Lower lobe of right lung (tissue), 2 donors: ENCODE measurements around the gene ADAMTS2. TPM values are rescaled to one million over a fixed set of nuclear protein-coding genes. Genes with fewer than 3 reads are reported as not detected.

Experiments
- ATAC-seq, 2 donors: fragments of 200-7000 bp; cut with Tn5 transposase; one replicate each; pipeline ENCODE4 v1.9.1; 2020 to 2022; ENCODE audit warnings: mild to moderate bottlenecking in 2 of 2, moderate library complexity in 2 of 2
- DNase-seq: peaks from one replicate; pipeline ENCODE4 v3.0.0-alpha.2; 2020
- H3K27ac ChIP-seq: fragments of 200-600 bp; one replicate; pipeline ENCODE4 v1.8.0; 2022
- H3K27me3 ChIP-seq: fragments of 200-600 bp; one replicate; pipeline ENCODE4 v1.8.0; 2022; ENCODE audit warnings: low read depth
- H3K36me3 ChIP-seq: fragments of 200-600 bp; one replicate; pipeline ENCODE4 v1.8.0; 2022; ENCODE audit warnings: mild to moderate bottlenecking
- H3K4me1 ChIP-seq: fragments of 200-600 bp; one replicate; pipeline ENCODE4 v1.8.0; 2022
- H3K4me3 ChIP-seq: fragments of 200-600 bp; one replicate; pipeline ENCODE4 v1.8.0; 2022; ENCODE audit warnings: mild to moderate bottlenecking
- H3K9me3 ChIP-seq: fragments of 200-600 bp; one replicate; pipeline ENCODE4 v1.8.0; 2022
- CTCF ChIP-seq: fragments of 200-600 bp; IDR thresholded peaks from one replicate; pipeline ENCODE4 v1.8.0; 2022; ENCODE audit warnings: antibody characterized with exemption, mild to moderate bottlenecking
- intact Hi-C: fragments of 100-400 bp; cut with DNase I; formaldehyde crosslinking; loops from one replicate; pipeline ENCODE4 v1.11.0; 2022
- total RNA-seq: library from RNA; stranded (reverse); fragmentation: NEBNext Ultra II Directional; extraction: Animal tissue kit (Norgen Biotek cat#: 25700); gene quantifications from one replicate; pipeline ENCODE4 v1.2.1, GENCODE V29; 2021
- donor health status: DM: no; HTN: yes; CAD: no; lungs with severe emphysema.

Gene ADAMTS2
- total RNA-seq, 1 donor from 2014 or later = 13.0 TPM

- H3K9me3 ChIP-seq = no peaks in the 10 kb centered on the region
- no peaks in the 10 kb centered on the region for H3K4me1 ChIP-seq
- intact Hi-C loops = no loop called here
- H3K27me3 ChIP-seq = peaks cover 9% of the 10 kb centered on the region
- H3K36me3 ChIP-seq = no peaks in the 10 kb centered on the region
- TF ChIP-seq CTCF = no peak
- H3K4me3 ChIP-seq = no peak overlapping the region
- ATAC-seq = no peak
- H3K27ac ChIP-seq = no peak overlapping the region
- peak; percentile 29 for DNase-seq
Measured at GRCh38 chr5:179184521-179185050, 160.7 kb downstream of the ADAMTS2 start.

GRCh38 chr5:179183481-179183880 is 161.8 kb downstream of the ADAMTS2 start:
- Histone ChIP-seq H3K9me3 (peaks cover 4% of the 10 kb centered on the region), H3K4me3 (no peak overlapping the region), H3K27me3 (peaks cover 9% of the 10 kb centered on the region), H3K4me1 (no peaks in the 10 kb centered on the region), H3K36me3 (no peaks in the 10 kb centered on the region), H3K27ac (no peak overlapping the region)
- no peak for ATAC-seq
- no peak for TF ChIP-seq CTCF
- intact Hi-C loops = no loop called here
- DNase-seq = peak; percentile 23

GRCh38 chr5:179182601-179183000 is 162.7 kb downstream of the ADAMTS2 start:
- ATAC-seq = no peak
- peaks cover 9% of the 10 kb centered on the region for H3K27me3 ChIP-seq
- H3K4me3 ChIP-seq = no peak overlapping the region
- no peak overlapping the region for H3K27ac ChIP-seq
- H3K36me3 ChIP-seq = no peaks in the 10 kb centered on the region
- peak; percentile 20 for DNase-seq
- intact Hi-C loops = no loop called here
- TF ChIP-seq CTCF = no peak
- H3K9me3 ChIP-seq = peaks cover 4% of the 10 kb centered on the region
- no peaks in the 10 kb centered on the region for H3K4me1 ChIP-seq

GRCh38 chr5:179181988-179182387 is 163.3 kb downstream of the ADAMTS2 start:
- DNase-seq (peak; percentile 25), ATAC-seq (no peak)
- intact Hi-C loops = no loop called here
- no peaks in the 10 kb centered on the region for H3K4me1 ChIP-seq
- H3K36me3 ChIP-seq = no peaks in the 10 kb centered on the region
- peaks cover 4% of the 10 kb centered on the region for H3K9me3 ChIP-seq
- H3K4me3 ChIP-seq = no peak overlapping the region
- H3K27ac ChIP-seq = no peak overlapping the region
- peaks cover 9% of the 10 kb centered on the region for H3K27me3 ChIP-seq
- no peak for TF ChIP-seq CTCF

- DNase-seq = peak; percentile 20
- Histone ChIP-seq H3K9me3 (peaks cover 4% of the 10 kb centered on the region), H3K4me1 (no peaks in the 10 kb centered on the region), H3K27me3 (peaks cover 9% of the 10 kb centered on the region), H3K4me3 (no peak overlapping the region), H3K36me3 (no peaks in the 10 kb centered on the region), H3K27ac (no peak overlapping the region)
- TF ChIP-seq CTCF = no peak
- ATAC-seq = no peak
- intact Hi-C loops = no loop called here
Measured at GRCh38 chr5:179180921-179181645, 164.2 kb downstream of the ADAMTS2 start.
